ENCODE data around the gene EPOP.

DNA sequence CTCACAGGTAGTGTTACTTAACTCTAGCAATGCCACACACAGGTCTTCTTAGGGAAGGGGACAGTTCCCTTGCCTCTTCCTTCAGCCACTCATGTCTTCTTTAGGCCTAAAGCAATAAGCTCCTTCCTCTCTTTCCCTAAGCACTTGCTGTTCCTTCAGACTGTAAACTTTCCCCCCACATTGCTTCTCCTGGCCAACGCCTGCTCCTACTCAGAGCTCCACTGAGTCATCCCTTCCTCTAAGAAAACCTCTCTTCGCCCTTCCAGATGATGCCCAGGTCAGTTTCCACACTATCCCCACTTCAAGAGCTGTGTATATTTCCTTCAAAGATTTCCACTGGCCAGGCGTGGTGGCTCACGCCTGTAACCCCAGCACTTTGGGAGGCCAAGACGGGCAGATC lies 12.5 kb upstream of the EPOP start:
- TF ChIP-seq, protein P1, sequence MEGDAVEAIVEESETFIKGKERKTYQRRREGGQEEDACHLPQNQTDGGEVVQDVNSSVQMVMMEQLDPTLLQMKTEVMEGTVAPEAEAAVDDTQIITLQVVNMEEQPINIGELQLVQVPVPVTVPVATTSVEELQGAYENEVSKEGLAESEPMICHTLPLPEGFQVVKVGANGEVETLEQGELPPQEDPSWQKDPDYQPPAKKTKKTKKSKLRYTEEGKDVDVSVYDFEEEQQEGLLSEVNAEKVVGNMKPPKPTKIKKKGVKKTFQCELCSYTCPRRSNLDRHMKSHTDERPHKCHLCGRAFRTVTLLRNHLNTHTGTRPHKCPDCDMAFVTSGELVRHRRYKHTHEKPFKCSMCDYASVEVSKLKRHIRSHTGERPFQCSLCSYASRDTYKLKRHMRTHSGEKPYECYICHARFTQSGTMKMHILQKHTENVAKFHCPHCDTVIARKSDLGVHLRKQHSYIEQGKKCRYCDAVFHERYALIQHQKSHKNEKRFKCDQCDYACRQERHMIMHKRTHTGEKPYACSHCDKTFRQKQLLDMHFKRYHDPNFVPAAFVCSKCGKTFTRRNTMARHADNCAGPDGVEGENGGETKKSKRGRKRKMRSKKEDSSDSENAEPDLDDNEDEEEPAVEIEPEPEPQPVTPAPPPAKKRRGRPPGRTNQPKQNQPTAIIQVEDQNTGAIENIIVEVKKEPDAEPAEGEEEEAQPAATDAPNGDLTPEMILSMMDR (IDR thresholded peaks at IDR 0.05; ENCODE audit: low read depth, low read length, poor library complexity, severe bottlenecking) = no peak
- no peak for TF ChIP-seq EZH2phosphoT487 (IDR thresholded peaks at IDR 0.05; ENCODE audit: borderline replicate concordance, low read length)
